Ectodermal cell (in vitro differentiated cells): Measurements from ENCODE around the gene SEPTIN6.
A peak's percentile ranks its signal among the peaks of the same experiment; 100 is the strongest.

ENCODE experiments used
- H3K27ac ChIP-seq: 2 replicates; pipeline ENCODE4 v1.7.0; 2013; ENCODE audit warnings: mild to moderate bottlenecking, low read depth, low read length; ENCODE audit not compliant: insufficient read depth, poor library complexity, severe bottlenecking
- H3K27me3 ChIP-seq: 2 replicates; pipeline ENCODE4 v1.7.0; 2013; ENCODE audit warnings: mild to moderate bottlenecking, low read length; ENCODE audit not compliant: insufficient read depth, control insufficient read depth, poor library complexity, severe bottlenecking
- H3K36me3 ChIP-seq: one replicate; pipeline ENCODE4 v1.7.0; 2013; ENCODE audit warnings: low read length; ENCODE audit not compliant: control insufficient read depth, insufficient read depth
- H3K4me1 ChIP-seq: one replicate; pipeline ENCODE4 v1.7.0; 2013; ENCODE audit warnings: low read length; ENCODE audit not compliant: control insufficient read depth, insufficient read depth
- H3K4me3 ChIP-seq: 2 replicates; pipeline ENCODE4 v1.7.0; 2013; ENCODE audit warnings: low read depth, low read length, control low read depth; ENCODE audit not compliant: insufficient read depth
- H3K9me3 ChIP-seq: 2 replicates; pipeline ENCODE4 v1.7.0; 2013; ENCODE audit warnings: mild to moderate bottlenecking, low read length, moderate library complexity; ENCODE audit not compliant: control insufficient read depth
- WGBS, 2 experiments: methylation state at CpG; one replicate each; pipeline ENCODE4 v1.1.7; 2013; ENCODE audit warnings: missing lambda C conversion rate in 2 of 2; 5-methylcytosine and 5-hydroxymethylcytosine counted together

The SEPTIN6 gene

DNA sequence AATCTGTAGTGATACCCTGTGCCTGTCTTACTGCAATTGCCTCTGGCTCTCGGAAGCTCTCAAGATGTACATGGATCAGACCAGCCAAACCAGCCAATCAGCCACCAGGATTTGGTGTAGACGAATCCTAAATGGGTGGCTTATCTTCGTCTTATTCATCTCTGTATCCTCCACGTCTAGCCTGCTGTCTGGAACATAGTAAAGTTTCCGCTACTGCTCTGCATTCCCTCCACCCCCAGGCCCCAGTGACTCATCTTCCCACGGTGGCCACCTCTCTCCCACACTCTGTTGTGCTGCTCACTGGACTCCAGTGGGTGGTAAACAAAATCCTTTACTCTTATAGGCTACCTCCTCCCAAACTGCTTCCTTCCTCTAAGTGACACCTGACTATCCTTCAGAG lies 37.8 kb downstream of the SEPTIN6 start:
- H3K27me3 ChIP-seq, result no peaks in the 10 kb centered on the region
- no peaks in the 10 kb centered on the region for H3K4me1 ChIP-seq
- WGBS, 2 experiments, result 82 to 88% methylated on average over 6 of the region's 6 CpGs
- no peaks in the 10 kb centered on the region for H3K36me3 ChIP-seq
- no peak overlapping the region for H3K4me3 ChIP-seq
- no peak overlapping the region for H3K27ac ChIP-seq
- H3K9me3 ChIP-seq, result no peaks in the 10 kb centered on the region

DNA sequence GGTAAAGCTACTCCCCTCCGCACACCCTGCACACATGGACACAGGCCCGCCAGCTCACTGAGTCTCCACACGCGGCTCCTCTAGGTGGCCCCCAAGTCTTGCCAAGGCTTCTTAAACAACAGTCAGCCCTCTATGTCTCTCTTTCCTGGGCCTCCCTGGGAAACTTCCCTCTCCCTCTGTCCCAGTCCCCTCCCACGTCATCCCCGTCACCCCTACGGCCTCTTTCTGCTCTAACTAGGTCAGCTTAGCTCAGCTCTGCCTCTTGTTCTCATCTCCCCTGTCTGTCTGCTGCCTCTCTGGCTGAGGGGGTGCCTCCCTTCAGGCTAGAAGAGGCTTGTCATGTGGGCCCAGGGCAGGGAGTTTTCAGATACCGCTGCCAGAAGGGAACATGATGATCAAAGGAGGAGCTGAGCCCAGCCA lies 38.8 kb downstream of the SEPTIN6 start:
- Histone ChIP-seq H3K27ac (peak overlapping the region; percentile 55), H3K27me3 (no peaks in the 10 kb centered on the region), H3K9me3 (no peaks in the 10 kb centered on the region), H3K4me3 (no peak overlapping the region), H3K4me1 (no peaks in the 10 kb centered on the region), H3K36me3 (no peaks in the 10 kb centered on the region)
- WGBS, 2 experiments, result 41 to 50% methylated on average over 8 of the region's 8 CpGs

DNA sequence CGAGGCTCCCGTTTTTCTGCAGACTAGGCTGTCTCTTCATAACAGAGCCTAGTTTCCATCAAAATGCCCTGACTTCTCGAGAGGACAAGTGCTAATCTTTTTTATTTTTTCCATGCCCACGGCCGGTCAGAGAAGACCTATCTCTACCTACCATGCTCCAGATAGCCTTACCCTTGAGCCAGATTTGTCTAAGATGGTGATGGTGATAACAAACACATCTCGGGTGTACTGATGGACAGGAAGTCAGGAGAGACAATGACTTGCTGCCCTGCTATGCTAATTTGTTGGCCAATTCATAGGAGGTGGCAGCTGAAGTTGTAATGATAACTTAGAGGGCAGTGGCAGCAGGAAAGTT lies 44.6 kb downstream of the SEPTIN6 start:
- Histone ChIP-seq H3K4me3 (no peak overlapping the region), H3K27me3 (no peaks in the 10 kb centered on the region), H3K4me1 (no peaks in the 10 kb centered on the region), H3K27ac (no peak overlapping the region), H3K36me3 (no peaks in the 10 kb centered on the region), H3K9me3 (no peaks in the 10 kb centered on the region)
- 93 to 97% methylated on average over 4 to 6 of the region's 6 CpGs for WGBS, 2 experiments

DNA sequence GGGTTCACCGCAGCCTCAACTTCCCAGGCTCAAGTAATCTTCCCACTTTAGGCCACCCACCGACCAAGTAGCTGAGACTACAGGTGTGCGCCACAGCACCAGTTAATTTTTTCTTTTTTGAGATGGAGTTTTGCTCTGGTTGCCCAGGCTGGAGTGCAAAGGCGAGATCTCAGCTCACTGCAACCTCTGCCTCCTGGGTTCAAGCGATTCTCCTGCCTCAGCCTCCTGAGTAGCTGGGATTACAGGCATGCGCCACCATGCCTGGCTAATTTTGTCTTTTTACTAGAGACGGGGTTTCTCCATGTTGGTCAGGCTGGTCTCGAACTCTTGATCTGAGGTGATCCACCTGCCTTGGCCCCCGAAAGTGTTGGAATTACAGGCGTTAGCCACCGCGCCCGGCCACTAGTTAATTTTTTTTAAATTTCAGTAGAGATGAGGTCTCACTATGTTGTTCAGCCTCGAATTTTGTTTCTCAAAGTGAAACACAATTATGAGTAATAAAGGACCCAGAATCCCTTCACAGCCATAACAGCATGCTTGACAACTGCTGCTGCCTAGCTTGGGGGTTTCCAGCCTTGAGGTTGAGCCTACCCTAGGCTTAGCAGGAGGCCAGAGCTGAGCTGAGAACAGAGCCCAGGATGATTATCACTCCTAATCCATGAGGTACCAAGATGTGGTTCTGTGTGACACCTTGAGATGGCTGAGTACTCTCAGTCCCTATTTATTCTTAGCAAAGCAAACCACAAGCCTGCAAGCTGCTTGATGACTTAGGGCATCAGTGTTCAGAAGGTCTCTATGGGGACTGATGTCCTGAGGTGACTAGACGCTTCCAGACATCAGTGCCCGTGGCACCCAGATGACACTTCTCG lies 45.2 kb downstream of the SEPTIN6 start:
- 90 to 95% methylated on average over 17 of the region's 17 CpGs for WGBS, 2 experiments
- Histone ChIP-seq H3K27me3 (no peaks in the 10 kb centered on the region), H3K4me1 (no peaks in the 10 kb centered on the region), H3K9me3 (no peaks in the 10 kb centered on the region), H3K36me3 (no peaks in the 10 kb centered on the region), H3K4me3 (no peak overlapping the region), H3K27ac (no peak overlapping the region)

DNA sequence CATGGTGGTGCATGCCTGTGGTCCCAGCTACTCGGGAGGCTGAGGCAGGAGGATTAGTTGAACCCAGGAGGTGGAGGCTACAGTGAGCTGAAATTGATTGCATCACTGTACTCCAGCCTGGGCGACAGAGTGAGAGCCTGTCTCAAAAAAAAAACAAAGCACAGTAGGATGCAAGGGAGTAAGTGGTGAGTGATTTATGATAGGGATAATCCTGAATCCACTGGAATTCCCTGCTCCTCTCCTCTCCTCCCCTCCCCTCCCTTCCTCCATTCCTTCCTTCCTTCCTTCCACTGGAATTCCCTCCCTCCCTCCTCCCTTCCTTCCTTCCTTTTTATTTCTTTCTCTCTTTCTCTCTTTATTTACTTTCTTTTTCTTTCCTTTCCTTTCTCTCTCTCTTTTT lies 45.9 kb downstream of the SEPTIN6 start:
- Histone ChIP-seq H3K36me3 (no peaks in the 10 kb centered on the region), H3K27ac (no peak overlapping the region), H3K27me3 (no peaks in the 10 kb centered on the region), H3K9me3 (no peaks in the 10 kb centered on the region), H3K4me3 (no peak overlapping the region), H3K4me1 (no peaks in the 10 kb centered on the region)
- WGBS, 2 experiments, result 96 to 97% methylated on average over 2 of the region's 2 CpGs

DNA sequence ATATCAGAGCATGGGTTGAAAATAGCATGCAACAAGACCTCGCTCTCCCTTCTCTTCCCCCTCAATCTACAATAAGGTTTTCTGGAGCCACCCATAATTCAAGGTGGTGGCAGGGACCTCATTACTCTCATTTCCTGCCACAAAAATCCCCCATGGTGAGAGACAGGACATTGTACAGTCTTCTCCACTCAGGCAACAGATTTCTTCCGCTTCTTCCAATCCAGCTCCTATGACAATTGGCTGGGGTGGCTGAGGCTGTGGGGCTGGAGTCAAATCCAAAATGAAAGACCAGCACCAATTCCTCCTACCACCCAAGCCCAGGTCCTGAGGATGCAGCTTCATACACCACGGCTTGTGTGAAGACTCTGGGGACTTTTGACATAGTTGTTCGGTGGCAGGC lies 46.5 kb downstream of the SEPTIN6 start:
- Histone ChIP-seq H3K36me3 (no peaks in the 10 kb centered on the region), H3K27ac (no peak overlapping the region), H3K4me1 (no peaks in the 10 kb centered on the region), H3K4me3 (no peak overlapping the region), H3K27me3 (no peaks in the 10 kb centered on the region), H3K9me3 (no peaks in the 10 kb centered on the region)
- WGBS, 2 experiments, result 95 to 96% methylated on average over 4 of the region's 4 CpGs

DNA sequence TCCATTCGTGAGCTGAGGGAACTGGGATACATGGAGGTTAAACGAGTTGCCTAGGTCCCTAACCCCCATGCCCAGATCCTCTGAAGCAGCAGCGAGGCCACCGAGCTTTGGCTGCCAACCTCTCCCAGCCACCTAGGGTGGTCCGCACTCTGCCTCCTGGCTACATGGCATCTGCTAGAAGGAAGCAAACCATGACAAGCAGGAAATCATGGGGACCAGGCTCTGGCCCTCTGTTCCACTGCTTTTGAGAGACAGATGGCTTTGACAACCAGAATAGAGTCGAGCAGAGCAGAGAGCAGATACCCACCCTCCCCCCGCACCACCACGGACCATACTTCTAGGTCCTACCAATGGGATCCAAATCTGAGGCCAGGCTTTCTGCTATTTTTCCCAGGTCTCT lies 49.3 kb downstream of the SEPTIN6 start:
- Histone ChIP-seq H3K4me1 (no peaks in the 10 kb centered on the region), H3K9me3 (no peaks in the 10 kb centered on the region), H3K27ac (no peak overlapping the region), H3K36me3 (no peaks in the 10 kb centered on the region), H3K27me3 (no peaks in the 10 kb centered on the region), H3K4me3 (no peak overlapping the region)
- WGBS, 2 experiments, result 87 to 92% methylated on average over 8 of the region's 8 CpGs
